ENCODE results near the gene RBBP7. TPM values are rescaled to one million over a fixed set of nuclear protein-coding genes. Genes with fewer than 3 reads are reported as not detected.

The RBBP7 gene
- total RNA-seq, 1 experiment from 2014 or later, result 146 TPM

DNA sequence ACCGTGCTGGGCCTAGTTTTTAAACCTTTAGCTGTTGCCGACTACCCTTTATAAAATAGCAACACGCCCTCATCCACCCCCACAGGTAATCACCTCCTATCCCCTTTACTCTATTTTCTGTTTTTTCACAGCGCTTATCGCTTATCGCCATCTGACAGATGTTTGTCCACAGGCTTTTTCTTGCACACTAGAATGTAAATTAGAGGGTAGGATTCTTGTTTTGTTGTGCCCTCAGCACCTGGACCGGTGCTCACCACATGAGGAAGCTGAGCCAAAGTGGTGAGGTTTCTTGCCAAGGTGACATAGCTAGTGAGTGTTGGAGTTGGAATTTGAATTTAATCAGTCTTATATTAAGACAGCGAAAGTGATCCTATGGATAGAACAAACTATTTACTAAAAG, 2.9 kb upstream of the RBBP7 start:
- DNase-seq (ENCODE audit: low read depth, low spot score) (no peak), ATAC-seq (no peak)
- H3K4me3 ChIP-seq (replicated peaks in 1 of 2; ENCODE audit: low read depth in 1 of 2, low read length in 2 of 2), result no peak overlapping the region
- ChIA-PET CTCF (interaction anchor here (3.0 kb wide), 1 partner anchor 10 kb away, joined by 17 read pairs; no protein-coding TSS in a partner anchor), RAD21 (ENCODE audit: low non-redundant PET in 1 of 2, low total read pairs in 2 of 2, uncharacterized antibody in 2 of 2, unreplicated experiment in 2 of 2) (no interaction called here), POLR2A (no interaction called here)
- H3K9me3 ChIP-seq (ENCODE audit: control insufficient read depth in 1 of 2, insufficient read depth in 1 of 2, low read depth in 1 of 2, low read length in 2 of 2), result no peaks in the 10 kb centered on the region
- no peak overlapping the region for H3K4me2 ChIP-seq (ENCODE audit: low read length)
- no peak overlapping the region for H3K9ac ChIP-seq (ENCODE audit: low read length)
- TF ChIP-seq EZH2 (IDR thresholded peaks at IDR 0.05) (no peak), SIN3A (IDR thresholded peaks at IDR 0.05; ENCODE audit: low read depth) (no peak), EGR1 (IDR thresholded peaks at IDR 0.05; ENCODE audit: low read depth) (no peak), ELF1 (IDR thresholded peaks at IDR 0.05; ENCODE audit: borderline replicate concordance, low read depth) (no peak), EZH2phosphoT487 (IDR thresholded peaks at IDR 0.05; ENCODE audit: borderline replicate concordance) (no peak), POLR2AphosphoS5 (IDR thresholded peaks at IDR 0.05; ENCODE audit: low read depth, low read length) (no peak), SRF (IDR thresholded peaks at IDR 0.05; ENCODE audit: low read depth) (no peak), YY1 (IDR thresholded peaks at IDR 0.05; ENCODE audit: extremely low read depth, insufficient replicate concordance, low read depth, low read length) (no peak)
- TF ChIP-seq, protein P1, sequence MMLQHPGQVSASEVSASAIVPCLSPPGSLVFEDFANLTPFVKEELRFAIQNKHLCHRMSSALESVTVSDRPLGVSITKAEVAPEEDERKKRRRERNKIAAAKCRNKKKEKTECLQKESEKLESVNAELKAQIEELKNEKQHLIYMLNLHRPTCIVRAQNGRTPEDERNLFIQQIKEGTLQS (IDR thresholded peaks at IDR 0.05), result no peak
- TF ChIP-seq, protein P2, sequence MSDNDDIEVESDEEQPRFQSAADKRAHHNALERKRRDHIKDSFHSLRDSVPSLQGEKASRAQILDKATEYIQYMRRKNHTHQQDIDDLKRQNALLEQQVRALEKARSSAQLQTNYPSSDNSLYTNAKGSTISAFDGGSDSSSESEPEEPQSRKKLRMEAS (IDR thresholded peaks at IDR 0.05), result no peak
- TF ChIP-seq, protein P3, sequence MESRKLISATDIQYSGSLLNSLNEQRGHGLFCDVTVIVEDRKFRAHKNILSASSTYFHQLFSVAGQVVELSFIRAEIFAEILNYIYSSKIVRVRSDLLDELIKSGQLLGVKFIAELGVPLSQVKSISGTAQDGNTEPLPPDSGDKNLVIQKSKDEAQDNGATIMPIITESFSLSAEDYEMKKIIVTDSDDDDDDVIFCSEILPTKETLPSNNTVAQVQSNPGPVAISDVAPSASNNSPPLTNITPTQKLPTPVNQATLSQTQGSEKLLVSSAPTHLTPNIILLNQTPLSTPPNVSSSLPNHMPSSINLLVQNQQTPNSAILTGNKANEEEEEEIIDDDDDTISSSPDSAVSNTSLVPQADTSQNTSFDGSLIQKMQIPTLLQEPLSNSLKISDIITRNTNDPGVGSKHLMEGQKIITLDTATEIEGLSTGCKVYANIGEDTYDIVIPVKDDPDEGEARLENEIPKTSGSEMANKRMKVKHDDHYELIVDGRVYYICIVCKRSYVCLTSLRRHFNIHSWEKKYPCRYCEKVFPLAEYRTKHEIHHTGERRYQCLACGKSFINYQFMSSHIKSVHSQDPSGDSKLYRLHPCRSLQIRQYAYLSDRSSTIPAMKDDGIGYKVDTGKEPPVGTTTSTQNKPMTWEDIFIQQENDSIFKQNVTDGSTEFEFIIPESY (IDR thresholded peaks at IDR 0.05; ENCODE audit: extremely low read depth, insufficient replicate concordance, low read length), result no peak
- no TSS peak for BruUV-seq (replicated peaks)
- H3K27ac ChIP-seq (ENCODE audit: low read depth, low read length), result no peak overlapping the region
- H3K36me3 ChIP-seq (ENCODE audit: control insufficient read depth in 1 of 2, insufficient read depth in 2 of 2, low read length in 2 of 2), result peaks cover 0 to 7% of the 10 kb centered on the region in 2 experiments; a peak in 1 of 4 replicates
- peaks cover 2 to 15% of the 10 kb centered on the region in 2 experiments; a peak in 3 of 4 replicates for H3K4me1 ChIP-seq (ENCODE audit: control insufficient read depth in 1 of 2, insufficient read depth in 2 of 2, low read length in 2 of 2)
- intact Hi-C loops (cut with micrococcal nuclease), result no loop called here
- no peaks in the 10 kb centered on the region for H3K9me2 ChIP-seq (ENCODE audit: insufficient read depth)
- no peaks in the 10 kb centered on the region for H4K20me1 ChIP-seq (ENCODE audit: insufficient read depth)
- H2AFZ ChIP-seq (ENCODE audit: low read depth, low read length, poor library complexity, severe bottlenecking), result no peak overlapping the region
- no peaks in the 10 kb centered on the region for H3K27me3 ChIP-seq (ENCODE audit: insufficient read depth, low read length)
- H3K79me2 ChIP-seq (ENCODE audit: insufficient read depth, low read length), result peaks cover 14% of the 10 kb centered on the region

Measured in HCT116 (cell line).